ENCODE results near the gene USP25. TPM values are rescaled to one million over a fixed set of nuclear protein-coding genes. Genes with fewer than 3 reads are reported as not detected.

USP25 gene
- total RNA-seq, 1 donor: 62.7 TPM

- no peaks in the 10 kb centered on the region for H3K9me3 ChIP-seq (ENCODE audit: low read depth, low read length)
- H3K4me1 ChIP-seq (ENCODE audit: insufficient read depth, low read length): no peaks in the 10 kb centered on the region
- no peak overlapping the region for H3K4me3 ChIP-seq (ENCODE audit: low read length)
- no peaks in the 10 kb centered on the region for H3K27me3 ChIP-seq (ENCODE audit: insufficient read depth, low read length)
Observed at GRCh38 chr21:15766952-15767603, 37.3 kb downstream of the USP25 start.

- H3K4me1 ChIP-seq (ENCODE audit: insufficient read depth, low read length): no peaks in the 10 kb centered on the region
- no peaks in the 10 kb centered on the region for H3K9me3 ChIP-seq (ENCODE audit: low read depth, low read length)
- no peak overlapping the region for H3K4me3 ChIP-seq (ENCODE audit: low read length)
- H3K27me3 ChIP-seq (ENCODE audit: insufficient read depth, low read length): no peaks in the 10 kb centered on the region
Observed at GRCh38 chr21:15768045-15768601, 38.3 kb downstream of the USP25 start.

- no peak overlapping the region for H3K4me3 ChIP-seq (ENCODE audit: low read length)
- no peaks in the 10 kb centered on the region for H3K4me1 ChIP-seq (ENCODE audit: insufficient read depth, low read length)
- no peaks in the 10 kb centered on the region for H3K9me3 ChIP-seq (ENCODE audit: low read depth, low read length)
- no peaks in the 10 kb centered on the region for H3K27me3 ChIP-seq (ENCODE audit: insufficient read depth, low read length)
Observed at GRCh38 chr21:15768853-15769252, 39.1 kb downstream of the USP25 start.

GRCh38 chr21:15771311-15771710 lies 41.5 kb downstream of the USP25 start:
- no peaks in the 10 kb centered on the region for H3K9me3 ChIP-seq (ENCODE audit: low read depth, low read length)
- H3K4me1 ChIP-seq (ENCODE audit: insufficient read depth, low read length): no peaks in the 10 kb centered on the region
- H3K27me3 ChIP-seq (ENCODE audit: insufficient read depth, low read length): no peaks in the 10 kb centered on the region
- no peak overlapping the region for H3K4me3 ChIP-seq (ENCODE audit: low read length)

- peaks cover 3% of the 10 kb centered on the region for H3K4me1 ChIP-seq (ENCODE audit: insufficient read depth, low read length)
- H3K27me3 ChIP-seq (ENCODE audit: insufficient read depth, low read length): no peaks in the 10 kb centered on the region
- no peaks in the 10 kb centered on the region for H3K9me3 ChIP-seq (ENCODE audit: low read depth, low read length)
- no peak overlapping the region for H3K4me3 ChIP-seq (ENCODE audit: low read length)
Observed at GRCh38 chr21:15772654-15773053, 42.9 kb downstream of the USP25 start.

GRCh38 chr21:15774590-15774989 lies 44.8 kb downstream of the USP25 start:
- H3K27me3 ChIP-seq (ENCODE audit: insufficient read depth, low read length): no peaks in the 10 kb centered on the region
- H3K4me1 ChIP-seq (ENCODE audit: insufficient read depth, low read length): peaks cover 3% of the 10 kb centered on the region
- no peaks in the 10 kb centered on the region for H3K9me3 ChIP-seq (ENCODE audit: low read depth, low read length)
- H3K4me3 ChIP-seq (ENCODE audit: low read length): no peak overlapping the region

- H3K4me3 ChIP-seq (ENCODE audit: low read length): no peak overlapping the region
- no peaks in the 10 kb centered on the region for H3K9me3 ChIP-seq (ENCODE audit: low read depth, low read length)
- H3K27me3 ChIP-seq (ENCODE audit: insufficient read depth, low read length): no peaks in the 10 kb centered on the region
- peaks cover 3% of the 10 kb centered on the region for H3K4me1 ChIP-seq (ENCODE audit: insufficient read depth, low read length)
Observed at GRCh38 chr21:15775291-15775690, 45.5 kb downstream of the USP25 start.

GRCh38 chr21:15775981-15776380 lies 46.2 kb downstream of the USP25 start:
- Histone ChIP-seq H3K9me3 (ENCODE audit: low read depth, low read length) (no peaks in the 10 kb centered on the region), H3K4me3 (ENCODE audit: low read length) (no peak overlapping the region), H3K4me1 (ENCODE audit: insufficient read depth, low read length) (peaks cover 3% of the 10 kb centered on the region), H3K27me3 (ENCODE audit: insufficient read depth, low read length) (no peaks in the 10 kb centered on the region)

- H3K4me3 ChIP-seq (ENCODE audit: low read length): no peak overlapping the region
Observed at GRCh38 chr21:15776818-15777217, 47.0 kb downstream of the USP25 start.

GRCh38 chr21:15781986-15782385 lies 52.2 kb downstream of the USP25 start:
- Histone ChIP-seq H3K9me3 (ENCODE audit: low read depth, low read length) (no peaks in the 10 kb centered on the region), H3K4me3 (ENCODE audit: low read length) (no peak overlapping the region), H3K4me1 (ENCODE audit: insufficient read depth, low read length) (no peaks in the 10 kb centered on the region), H3K27me3 (ENCODE audit: insufficient read depth, low read length) (no peaks in the 10 kb centered on the region)

More at GRCh38 chr21:15776818-15777217, 47.0 kb downstream of the USP25 start:
- no peaks in the 10 kb centered on the region for H3K27me3 ChIP-seq (ENCODE audit: insufficient read depth, low read length)
- no peaks in the 10 kb centered on the region for H3K9me3 ChIP-seq (ENCODE audit: low read depth, low read length)
- H3K4me1 ChIP-seq (ENCODE audit: insufficient read depth, low read length): peaks cover 3% of the 10 kb centered on the region

- Histone ChIP-seq H3K4me1 (ENCODE audit: insufficient read depth, low read length) (no peaks in the 10 kb centered on the region), H3K4me3 (ENCODE audit: low read length) (no peak overlapping the region), H3K9me3 (ENCODE audit: low read depth, low read length) (no peaks in the 10 kb centered on the region), H3K27me3 (ENCODE audit: insufficient read depth, low read length) (no peaks in the 10 kb centered on the region)
Observed at GRCh38 chr21:15788847-15789523, 59.2 kb downstream of the USP25 start.

- H3K4me1 ChIP-seq (ENCODE audit: insufficient read depth, low read length): no peaks in the 10 kb centered on the region
- H3K4me3 ChIP-seq (ENCODE audit: low read length): no peak overlapping the region
- no peaks in the 10 kb centered on the region for H3K9me3 ChIP-seq (ENCODE audit: low read depth, low read length)
- no peaks in the 10 kb centered on the region for H3K27me3 ChIP-seq (ENCODE audit: insufficient read depth, low read length)
Observed at GRCh38 chr21:15793109-15793508, 63.3 kb downstream of the USP25 start.

GRCh38 chr21:15793550-15794235 lies 63.9 kb downstream of the USP25 start:
- no peak overlapping the region for H3K4me3 ChIP-seq (ENCODE audit: low read length)
- H3K27me3 ChIP-seq (ENCODE audit: insufficient read depth, low read length): no peaks in the 10 kb centered on the region
- no peaks in the 10 kb centered on the region for H3K9me3 ChIP-seq (ENCODE audit: low read depth, low read length)
- no peaks in the 10 kb centered on the region for H3K4me1 ChIP-seq (ENCODE audit: insufficient read depth, low read length)

GRCh38 chr21:15794277-15794912 lies 64.6 kb downstream of the USP25 start:
- no peak overlapping the region for H3K4me3 ChIP-seq (ENCODE audit: low read length)
- no peaks in the 10 kb centered on the region for H3K27me3 ChIP-seq (ENCODE audit: insufficient read depth, low read length)
- no peaks in the 10 kb centered on the region for H3K9me3 ChIP-seq (ENCODE audit: low read depth, low read length)
- no peaks in the 10 kb centered on the region for H3K4me1 ChIP-seq (ENCODE audit: insufficient read depth, low read length)

GRCh38 chr21:15795533-15795932 lies 65.8 kb downstream of the USP25 start:
- H3K9me3 ChIP-seq (ENCODE audit: low read depth, low read length): no peaks in the 10 kb centered on the region
- no peak overlapping the region for H3K4me3 ChIP-seq (ENCODE audit: low read length)
- no peaks in the 10 kb centered on the region for H3K27me3 ChIP-seq (ENCODE audit: insufficient read depth, low read length)
- no peaks in the 10 kb centered on the region for H3K4me1 ChIP-seq (ENCODE audit: insufficient read depth, low read length)

Measured in mononuclear cell (primary cell).